Loucy (cell line): ENCODE measurements around the gene VPS51.

Experiments
- EZH2phosphoT487 ChIP-seq: fragments of 200-600 bp; IDR thresholded peaks from 2 replicates; pipeline ENCODE4 v1.6.1; 2018; ENCODE audit warnings: antibody characterized with exemption, mild to moderate bottlenecking, moderate library complexity, borderline replicate concordance
- TF ChIP-seq, protein P1 (sequence below): fragments of 200-600 bp; sonication (generic); conservative IDR thresholded peaks from 2 replicates; pipeline ENCODE4 v1.5.1; 2014; ENCODE audit warnings: mild to moderate bottlenecking, antibody characterized with exemption, low read length

DNA sequence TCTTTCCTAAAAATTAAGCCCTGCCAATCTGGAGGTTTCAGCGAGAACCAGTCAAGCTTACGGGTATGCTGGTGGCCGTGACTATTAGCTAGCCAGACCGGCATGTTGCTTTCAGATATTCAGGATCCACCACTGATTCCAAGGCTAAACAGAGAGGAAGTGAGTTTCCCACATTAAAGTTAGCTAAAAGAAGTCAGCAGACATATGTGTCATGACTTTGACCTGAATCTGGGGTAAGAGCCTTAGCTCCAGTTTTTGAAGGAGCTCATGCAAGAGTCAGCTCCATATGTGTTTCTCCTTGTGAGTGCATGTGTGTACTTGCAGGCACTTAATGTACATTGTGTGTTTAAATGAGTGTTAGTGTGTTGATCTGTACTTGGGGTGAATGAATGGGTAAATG lies 10.6 kb upstream of the VPS51 start:
- TF ChIP-seq, protein P1, sequence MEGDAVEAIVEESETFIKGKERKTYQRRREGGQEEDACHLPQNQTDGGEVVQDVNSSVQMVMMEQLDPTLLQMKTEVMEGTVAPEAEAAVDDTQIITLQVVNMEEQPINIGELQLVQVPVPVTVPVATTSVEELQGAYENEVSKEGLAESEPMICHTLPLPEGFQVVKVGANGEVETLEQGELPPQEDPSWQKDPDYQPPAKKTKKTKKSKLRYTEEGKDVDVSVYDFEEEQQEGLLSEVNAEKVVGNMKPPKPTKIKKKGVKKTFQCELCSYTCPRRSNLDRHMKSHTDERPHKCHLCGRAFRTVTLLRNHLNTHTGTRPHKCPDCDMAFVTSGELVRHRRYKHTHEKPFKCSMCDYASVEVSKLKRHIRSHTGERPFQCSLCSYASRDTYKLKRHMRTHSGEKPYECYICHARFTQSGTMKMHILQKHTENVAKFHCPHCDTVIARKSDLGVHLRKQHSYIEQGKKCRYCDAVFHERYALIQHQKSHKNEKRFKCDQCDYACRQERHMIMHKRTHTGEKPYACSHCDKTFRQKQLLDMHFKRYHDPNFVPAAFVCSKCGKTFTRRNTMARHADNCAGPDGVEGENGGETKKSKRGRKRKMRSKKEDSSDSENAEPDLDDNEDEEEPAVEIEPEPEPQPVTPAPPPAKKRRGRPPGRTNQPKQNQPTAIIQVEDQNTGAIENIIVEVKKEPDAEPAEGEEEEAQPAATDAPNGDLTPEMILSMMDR: no peak
- TF ChIP-seq EZH2phosphoT487: no peak
